22Rv1 (cell line): ENCODE results near the gene SYPL2.

Source experiments
- H3K27ac ChIP-seq: fragments of 450-650 bp; 2 replicates; pipeline ENCODE4 v1.5.1; 2017
- ZFX ChIP-seq: fragments of 450-650 bp; IDR thresholded peaks from 2 replicates; pipeline ENCODE4 v1.6.1; 2017; ENCODE audit warnings: antibody characterized with exemption, borderline replicate concordance
- TF ChIP-seq, protein P1 (sequence below): fragments of 450-650 bp; IDR thresholded peaks from 2 replicates; pipeline ENCODE4 v1.5.1; 2017; ENCODE audit warnings: mild to moderate bottlenecking

SYPL2 gene

DNA sequence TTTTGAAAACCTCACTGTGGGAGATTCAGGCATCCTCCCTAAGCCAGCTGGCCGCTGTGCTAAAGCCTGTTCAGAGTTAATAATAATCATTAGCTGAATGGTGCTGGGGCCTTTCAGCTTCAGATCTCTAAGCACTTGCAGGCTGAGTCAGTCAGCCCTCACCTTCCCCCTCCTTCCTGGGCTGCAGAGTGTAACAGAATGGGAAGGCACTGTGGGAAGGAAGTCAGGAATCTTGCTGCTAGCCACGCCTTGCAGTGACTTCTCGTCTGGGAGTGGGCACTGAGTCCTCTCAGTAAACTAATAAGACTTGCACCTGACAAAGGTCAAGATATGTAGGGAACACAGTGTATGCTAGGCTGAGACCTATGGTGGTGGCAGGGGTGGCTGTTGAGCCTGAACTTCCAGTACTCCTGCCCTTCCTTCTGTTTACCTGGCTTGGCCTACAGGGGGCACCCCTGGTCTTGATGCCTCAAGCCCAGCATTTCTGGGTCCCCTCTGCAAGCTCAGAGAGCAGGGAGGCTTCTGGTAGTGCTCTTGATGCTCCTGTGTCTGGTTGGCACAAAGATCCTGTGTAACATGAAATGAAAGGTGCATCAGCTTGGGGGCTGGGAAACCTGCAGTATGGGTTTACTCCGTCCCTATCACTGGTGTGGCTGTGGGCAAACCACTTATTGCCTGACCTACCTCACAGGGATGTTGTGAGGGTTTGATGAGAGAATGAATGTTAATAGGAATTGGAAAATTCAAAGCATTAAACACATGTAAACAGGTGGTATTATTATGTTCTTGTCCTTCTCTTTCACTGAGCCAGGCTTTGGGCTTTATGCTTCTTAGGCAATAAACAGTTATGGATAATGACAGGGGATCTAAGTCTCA, 33.6 kb downstream of the SYPL2 start:
- H3K27ac ChIP-seq, result no peak overlapping the region
- TF ChIP-seq ZFX, result no peak
- TF ChIP-seq, protein P1, sequence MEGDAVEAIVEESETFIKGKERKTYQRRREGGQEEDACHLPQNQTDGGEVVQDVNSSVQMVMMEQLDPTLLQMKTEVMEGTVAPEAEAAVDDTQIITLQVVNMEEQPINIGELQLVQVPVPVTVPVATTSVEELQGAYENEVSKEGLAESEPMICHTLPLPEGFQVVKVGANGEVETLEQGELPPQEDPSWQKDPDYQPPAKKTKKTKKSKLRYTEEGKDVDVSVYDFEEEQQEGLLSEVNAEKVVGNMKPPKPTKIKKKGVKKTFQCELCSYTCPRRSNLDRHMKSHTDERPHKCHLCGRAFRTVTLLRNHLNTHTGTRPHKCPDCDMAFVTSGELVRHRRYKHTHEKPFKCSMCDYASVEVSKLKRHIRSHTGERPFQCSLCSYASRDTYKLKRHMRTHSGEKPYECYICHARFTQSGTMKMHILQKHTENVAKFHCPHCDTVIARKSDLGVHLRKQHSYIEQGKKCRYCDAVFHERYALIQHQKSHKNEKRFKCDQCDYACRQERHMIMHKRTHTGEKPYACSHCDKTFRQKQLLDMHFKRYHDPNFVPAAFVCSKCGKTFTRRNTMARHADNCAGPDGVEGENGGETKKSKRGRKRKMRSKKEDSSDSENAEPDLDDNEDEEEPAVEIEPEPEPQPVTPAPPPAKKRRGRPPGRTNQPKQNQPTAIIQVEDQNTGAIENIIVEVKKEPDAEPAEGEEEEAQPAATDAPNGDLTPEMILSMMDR, result peak; percentile 68

DNA sequence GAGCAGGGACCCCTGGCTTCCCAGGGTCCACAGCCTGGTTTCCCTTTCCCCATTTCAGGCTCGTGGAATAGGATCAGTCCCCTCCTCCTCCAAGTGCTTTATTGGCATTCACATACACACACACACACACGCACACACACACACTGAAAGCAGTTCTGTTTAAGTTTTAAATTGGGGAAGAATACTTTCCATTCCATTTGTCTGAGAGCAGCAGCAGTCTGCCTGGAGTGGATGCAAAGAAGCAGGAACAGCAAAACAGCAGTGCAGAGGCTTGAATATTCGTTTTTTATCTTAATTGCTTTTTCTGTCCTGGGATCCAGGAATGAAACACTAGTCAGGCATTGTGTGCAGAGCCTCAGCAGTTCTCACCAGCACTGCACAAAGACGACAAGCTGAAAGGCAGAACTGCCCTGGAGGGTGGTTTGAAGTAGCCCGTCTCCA, 34.6 kb downstream of the SYPL2 start:
- no peak overlapping the region for H3K27ac ChIP-seq

DNA sequence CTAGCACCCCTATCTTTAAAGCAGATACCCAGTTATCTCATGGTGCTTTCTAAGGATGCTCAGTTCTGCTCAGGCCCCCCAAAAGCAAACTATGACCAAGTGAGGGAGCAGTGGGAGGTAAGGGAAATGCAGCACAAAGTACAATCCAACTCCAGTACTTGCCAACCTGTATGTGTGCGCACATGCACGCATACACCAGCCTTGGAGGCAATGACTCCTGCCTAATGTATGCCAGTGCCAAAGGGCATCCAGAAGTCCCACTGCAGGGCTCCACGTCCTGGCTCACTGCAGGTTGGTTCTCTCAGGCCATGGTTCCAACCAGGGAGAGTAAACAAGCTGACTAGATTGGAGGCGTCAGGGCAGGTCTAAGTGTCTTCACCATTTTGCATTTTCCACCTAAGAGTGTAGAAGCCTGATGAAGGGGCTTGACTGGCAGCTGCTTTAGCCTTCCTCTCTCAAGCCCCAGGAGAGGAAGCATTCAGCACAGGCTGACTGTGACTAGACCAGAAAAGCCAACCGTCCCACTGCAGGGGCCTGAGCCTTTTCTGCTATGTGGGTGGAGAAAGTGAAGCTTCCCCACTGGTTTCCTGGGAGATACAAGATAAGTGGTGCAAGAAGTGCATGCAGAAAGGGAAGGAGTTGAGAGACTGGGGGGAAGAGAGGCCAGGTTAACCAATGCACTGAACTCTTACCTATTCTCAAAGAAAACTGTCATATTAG, 35.5 kb downstream of the SYPL2 start:
- TF ChIP-seq, protein P1, result no peak
- no peak for TF ChIP-seq ZFX
- H3K27ac ChIP-seq, result no peak overlapping the region

More for the DNA sequence above, 34.6 kb downstream of the SYPL2 start:
- no peak for TF ChIP-seq ZFX
- TF ChIP-seq, protein P1, result no peak

DNA sequence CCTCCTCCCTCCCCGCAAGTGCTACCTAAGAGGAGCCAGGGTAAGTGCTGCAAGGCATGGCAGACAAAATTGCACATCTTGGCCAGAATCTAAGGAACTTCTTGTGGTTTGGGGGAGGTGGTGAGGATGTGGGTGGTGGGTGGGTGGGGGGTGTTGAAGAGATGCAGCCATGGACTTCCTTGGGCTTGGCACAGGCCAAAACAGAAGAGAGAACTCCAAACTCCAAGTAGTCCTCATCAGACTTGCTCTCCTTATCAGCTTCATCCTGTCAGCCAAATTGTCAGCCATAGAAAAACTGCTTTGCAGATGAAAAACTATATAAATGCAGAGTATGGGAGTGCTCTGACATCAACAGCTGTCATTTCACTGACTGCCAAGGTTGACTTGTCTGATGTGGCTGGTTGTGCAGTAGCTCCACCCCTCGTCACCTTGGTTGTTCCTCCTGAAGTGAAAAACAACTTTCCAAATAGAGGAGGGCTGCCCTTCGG, 36.1 kb downstream of the SYPL2 start:
- no peak for TF ChIP-seq ZFX
- TF ChIP-seq, protein P1, result no peak
- no peak overlapping the region for H3K27ac ChIP-seq

DNA sequence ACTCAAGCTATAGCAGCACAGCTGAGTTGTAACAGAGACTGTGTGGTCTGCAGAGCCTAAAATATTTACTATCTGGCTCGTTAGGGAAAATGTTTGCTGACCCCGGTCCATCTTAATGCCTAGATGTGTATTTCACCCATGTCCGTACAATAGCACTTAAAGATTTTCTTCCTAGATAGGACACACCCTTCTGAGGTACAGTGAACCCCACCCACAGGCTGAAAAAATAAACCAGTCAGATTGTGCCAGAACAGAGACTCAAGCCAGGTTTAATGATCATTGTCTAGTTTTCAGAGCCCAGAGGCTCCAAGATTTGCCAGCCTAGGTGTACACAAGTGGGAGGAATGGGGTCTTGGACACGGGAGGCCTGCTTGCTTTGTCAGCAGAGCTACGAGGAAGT, 37.6 kb downstream of the SYPL2 start:
- TF ChIP-seq, protein P1, result no peak
- TF ChIP-seq ZFX, result no peak

DNA sequence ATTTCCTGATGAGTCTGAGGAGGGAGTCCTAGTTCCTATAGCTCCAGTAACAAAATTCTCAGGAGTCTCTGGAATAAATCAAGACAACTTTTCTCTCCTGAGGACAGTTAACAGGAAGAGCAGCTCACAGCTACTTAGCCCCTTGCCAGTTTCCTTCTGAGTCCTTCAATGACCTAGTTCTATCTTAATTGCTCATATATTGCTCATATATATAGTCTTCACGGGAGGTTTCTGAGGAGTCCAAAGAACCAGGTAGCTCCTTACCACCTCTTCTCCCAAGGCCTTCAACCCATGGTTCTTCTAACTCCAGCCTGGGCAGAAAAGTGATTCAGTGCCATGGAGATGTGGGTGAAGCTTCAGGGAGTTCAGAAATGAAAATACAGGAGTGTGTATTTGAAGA, 38.6 kb downstream of the SYPL2 start:
- TF ChIP-seq, protein P1, result no peak
- TF ChIP-seq ZFX, result no peak
- H3K27ac ChIP-seq, result no peak overlapping the region

More for the DNA sequence above, 37.6 kb downstream of the SYPL2 start:
- H3K27ac ChIP-seq, result no peak overlapping the region
